Superior temporal gyrus (tissue), 1 donor: ENCODE measurements around the gene SMAD6.
"Not testable (repeated sequence)": the region's sequence is repeated elsewhere in the genome, so short reads cannot be mapped to it uniquely, and the experiment has no call there.

Experiments used
- DNase-seq: peaks from one replicate; pipeline ENCODE4 v3.0.0-alpha.2; 2016; ENCODE audit errors: extremely low spot score

SMAD6 gene

GRCh38 chr15:66742286-66742685 lies 40.2 kb downstream of the SMAD6 start:
- no peak for DNase-seq

- no peak for DNase-seq
Measured at GRCh38 chr15:66743204-66743603, 41.2 kb downstream of the SMAD6 start.

GRCh38 chr15:66743703-66744536 lies 41.9 kb downstream of the SMAD6 start:
- no peak for DNase-seq

GRCh38 chr15:66744610-66745279 lies 42.7 kb downstream of the SMAD6 start:
- DNase-seq = no peak

DNA sequence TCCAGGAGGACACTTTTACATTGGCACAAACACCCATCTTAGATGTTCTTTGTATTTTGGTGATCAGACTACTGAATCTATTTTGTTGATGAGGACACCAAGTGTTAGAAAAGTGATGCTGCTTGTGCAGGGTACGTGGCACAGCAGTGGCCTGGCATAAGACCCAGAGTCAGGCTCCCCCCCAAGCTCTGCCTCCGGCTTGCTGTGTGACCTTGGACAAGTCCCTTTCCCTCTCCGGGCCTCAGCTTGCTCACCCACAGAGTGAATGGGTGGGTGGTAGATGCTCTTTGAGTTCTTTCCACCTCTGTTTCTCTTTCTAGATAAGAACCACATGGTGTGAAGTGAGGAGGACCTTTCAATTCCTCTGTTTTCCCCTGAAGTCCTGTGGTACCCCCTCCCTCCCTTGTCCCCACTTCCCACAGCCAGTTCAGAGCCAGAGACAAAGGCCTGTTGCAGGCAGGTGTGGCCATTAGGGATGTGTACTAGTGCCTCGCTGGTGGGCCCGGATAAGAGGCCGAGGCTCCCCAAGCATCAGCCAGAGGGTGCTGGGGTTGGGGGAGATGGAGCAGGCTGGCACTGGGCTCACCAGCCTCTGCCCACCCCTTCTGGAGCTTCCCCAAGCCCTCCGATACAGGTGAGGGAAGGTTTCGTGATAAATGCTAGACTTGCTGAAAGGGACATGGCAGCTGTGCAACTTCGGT lies 43.6 kb downstream of the SMAD6 start:
- no peak for DNase-seq

GRCh38 chr15:66746231-66746605 lies 44.2 kb downstream of the SMAD6 start:
- no peak for DNase-seq

- DNase-seq = no peak
Measured at GRCh38 chr15:66747223-66747622, 45.2 kb downstream of the SMAD6 start.

GRCh38 chr15:66747886-66748707 lies 46.1 kb downstream of the SMAD6 start:
- DNase-seq = no peak

DNA sequence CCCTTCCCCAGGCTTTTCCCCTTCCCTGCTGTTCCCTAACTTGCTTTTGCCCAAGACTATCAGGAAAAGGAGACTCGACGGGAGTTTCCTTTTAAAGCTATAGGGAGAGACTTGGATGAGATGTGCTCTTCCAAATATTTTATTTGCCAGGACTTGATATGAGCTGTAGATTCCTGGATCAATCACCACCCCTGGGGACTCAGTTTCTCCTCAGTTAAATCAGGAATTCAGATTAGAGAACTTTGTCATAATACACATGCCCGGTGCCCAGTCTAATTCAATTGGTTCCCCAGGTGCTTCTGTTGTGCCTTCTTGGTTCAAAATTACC lies 46.6 kb downstream of the SMAD6 start:
- DNase-seq = no peak

GRCh38 chr15:66749841-66750575 lies 48.0 kb downstream of the SMAD6 start:
- no peak for DNase-seq

GRCh38 chr15:66750609-66751008 lies 48.6 kb downstream of the SMAD6 start:
- DNase-seq = no peak

DNA sequence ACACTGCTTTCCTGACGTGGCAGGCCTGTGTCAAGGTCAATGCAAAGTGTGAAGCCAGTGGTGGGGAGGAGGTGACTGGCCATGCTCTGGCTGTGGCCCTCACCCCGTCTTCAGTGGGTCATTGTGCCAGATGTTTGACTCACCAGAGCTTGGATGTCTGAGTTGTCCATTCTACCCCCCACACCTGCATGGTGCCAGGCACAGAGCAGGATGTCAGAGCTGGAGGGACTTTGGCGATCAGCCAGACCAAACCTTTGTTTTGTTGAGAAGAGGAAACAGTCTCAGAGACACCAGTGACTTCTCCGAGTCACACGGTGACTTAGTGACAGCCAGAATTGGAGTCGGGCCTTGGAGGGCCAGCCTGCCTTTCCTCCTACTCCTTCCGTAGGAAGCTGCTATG lies 49.5 kb downstream of the SMAD6 start:
- no peak for DNase-seq

GRCh38 chr15:66752078-66752477 lies 50.0 kb downstream of the SMAD6 start:
- no peak for DNase-seq

- no peak for DNase-seq
Measured at GRCh38 chr15:66753687-66754377, 51.8 kb downstream of the SMAD6 start.

DNA sequence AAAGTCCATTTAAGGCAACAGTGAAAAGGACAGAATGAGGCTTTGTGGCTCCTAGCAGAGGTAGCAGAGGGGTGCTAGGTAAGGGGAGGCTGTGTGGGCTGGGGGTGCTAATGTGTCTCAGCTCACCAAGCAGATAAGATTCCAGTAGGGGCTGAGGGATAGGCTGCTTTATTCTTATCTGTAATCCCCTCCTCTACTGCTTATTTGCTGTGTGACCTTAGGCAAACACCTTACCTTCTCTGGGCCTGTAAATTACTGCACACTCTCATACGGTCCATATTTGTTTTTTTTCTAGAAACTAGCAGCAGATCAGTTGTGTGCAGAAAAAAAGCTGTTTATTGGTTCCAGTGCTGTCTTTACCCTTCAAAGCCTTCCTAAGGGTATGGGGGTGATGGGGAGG lies 52.8 kb downstream of the SMAD6 start:
- DNase-seq = no peak

GRCh38 chr15:66755298-66756068 lies 53.4 kb downstream of the SMAD6 start:
- no peak for DNase-seq

GRCh38 chr15:66756295-66756694 lies 54.3 kb downstream of the SMAD6 start:
- DNase-seq = no peak

- DNase-seq = no peak
Measured at GRCh38 chr15:66757030-66757429, 55.0 kb downstream of the SMAD6 start.

DNA sequence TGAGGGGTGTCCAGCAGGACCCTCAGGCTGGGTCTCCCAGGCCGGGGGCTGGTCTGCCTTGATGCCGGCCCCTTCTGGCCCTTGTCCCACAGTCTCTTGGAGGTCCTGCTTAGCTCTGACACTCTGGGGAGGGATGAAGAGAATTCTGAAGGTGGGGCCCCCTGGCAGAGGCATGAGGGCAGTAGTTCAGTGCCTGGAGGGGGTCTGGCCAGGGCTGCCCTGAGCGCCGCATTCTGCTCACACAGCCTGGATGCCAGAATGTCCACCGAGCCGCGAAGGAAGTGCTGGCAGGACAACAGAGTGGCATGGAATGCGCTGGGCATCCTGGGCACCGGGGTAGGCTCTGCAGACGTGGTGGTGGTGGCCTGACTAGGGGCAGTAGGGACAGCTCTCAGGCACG lies 55.5 kb downstream of the SMAD6 start:
- DNase-seq = no peak

GRCh38 chr15:66758217-66758616 lies 56.2 kb downstream of the SMAD6 start:
- DNase-seq = not testable (repeated sequence)
